NCI-H510A treated with DMSO at 0.1 percent for 48 hours (cell line): Measurements from ENCODE around the gene CREB5.
"Not testable (repeated sequence)": the region's sequence is repeated elsewhere in the genome, so short reads cannot be mapped to it uniquely, and the experiment has no call there.

Experiments used
- DNase-seq: peaks from one replicate; lab custom pipeline; 2025; lab: John Stamatoyannopoulos, UW

Gene CREB5

GRCh38 chr7:28611399-28611897 is 199.1 kb downstream of the CREB5 start:
- DNase-seq, result not testable (repeated sequence)

- no peak for DNase-seq
These were observed 200.9 kb downstream of the CREB5 start for GRCh38 chr7:28613262-28613661.

GRCh38 chr7:28615091-28615490 is 202.8 kb downstream of the CREB5 start:
- no peak for DNase-seq

- DNase-seq, result no peak
These were observed 205.1 kb downstream of the CREB5 start for GRCh38 chr7:28617308-28617880.

- DNase-seq, result no peak
These were observed 206.1 kb downstream of the CREB5 start for GRCh38 chr7:28618383-28618782.

- peak; percentile 39 for DNase-seq
These were observed 206.9 kb downstream of the CREB5 start for GRCh38 chr7:28619256-28619655.

GRCh38 chr7:28621369-28621841 is 209.1 kb downstream of the CREB5 start:
- DNase-seq, result no peak

GRCh38 chr7:28623105-28623730 is 210.9 kb downstream of the CREB5 start:
- DNase-seq, result no peak

GRCh38 chr7:28623863-28624262 is 211.5 kb downstream of the CREB5 start:
- DNase-seq, result peak; percentile 54

- DNase-seq, result no peak
These were observed 213.1 kb downstream of the CREB5 start for GRCh38 chr7:28625432-28625831.

- DNase-seq, result no peak
These were observed 213.9 kb downstream of the CREB5 start for GRCh38 chr7:28626221-28626620.

GRCh38 chr7:28626624-28627262 is 214.4 kb downstream of the CREB5 start:
- peak; percentile 68 for DNase-seq

GRCh38 chr7:28627263-28627653 is 214.9 kb downstream of the CREB5 start:
- DNase-seq, result no peak

- peak; percentile 17 for DNase-seq
These were observed 215.6 kb downstream of the CREB5 start for GRCh38 chr7:28627896-28628295.

- DNase-seq, result no peak
These were observed 217.0 kb downstream of the CREB5 start for GRCh38 chr7:28629216-28629842.

- no peak for DNase-seq
These were observed 218.0 kb downstream of the CREB5 start for GRCh38 chr7:28630350-28630749.

- DNase-seq, result no peak
These were observed 219.7 kb downstream of the CREB5 start for GRCh38 chr7:28631995-28632394.

- DNase-seq, result no peak
These were observed 226.6 kb downstream of the CREB5 start for GRCh38 chr7:28638914-28639313.

GRCh38 chr7:28640001-28640400 is 227.7 kb downstream of the CREB5 start:
- DNase-seq, result no peak

- no peak for DNase-seq
These were observed 229.6 kb downstream of the CREB5 start for GRCh38 chr7:28641752-28642545.

- no peak for DNase-seq
These were observed 230.9 kb downstream of the CREB5 start for GRCh38 chr7:28643188-28643569.
